Stimulated activated CD4-positive, alpha-beta T cell treated with anti-CD3 and anti-CD28 coated beads, Interleukin-1b, Interleukin-23, amount 100 ng/mL, for 1 hour (primary cell): ENCODE data around the gene SWI5.

ENCODE experiments used
- DNase-seq, 2 donors: peaks; one replicate each; pipeline ENCODE4 v3.0.0-alpha.2; 2020; ENCODE audit warnings: low read depth in 2 of 2

The SWI5 gene

DNA sequence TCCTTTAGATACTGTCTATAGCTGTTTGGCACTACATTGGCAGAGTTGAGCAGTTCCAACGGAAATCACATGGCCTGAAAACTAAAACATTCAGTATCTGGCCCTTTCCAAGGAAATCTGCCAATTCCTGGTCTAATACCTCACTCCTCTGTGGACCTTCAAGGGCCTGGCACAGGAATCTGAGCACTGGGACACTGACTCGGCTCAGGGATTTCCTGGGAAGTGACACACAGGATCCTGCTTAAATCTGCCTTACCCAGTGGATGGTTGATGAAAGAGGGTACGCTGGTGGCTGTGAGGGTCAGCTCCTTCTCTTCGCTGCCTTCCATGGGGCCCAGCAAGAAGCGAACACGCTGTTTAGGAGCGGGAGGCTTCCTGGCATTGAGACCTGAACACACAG is 45.3 kb downstream of the SWI5 start:
- no peak for DNase-seq

DNA sequence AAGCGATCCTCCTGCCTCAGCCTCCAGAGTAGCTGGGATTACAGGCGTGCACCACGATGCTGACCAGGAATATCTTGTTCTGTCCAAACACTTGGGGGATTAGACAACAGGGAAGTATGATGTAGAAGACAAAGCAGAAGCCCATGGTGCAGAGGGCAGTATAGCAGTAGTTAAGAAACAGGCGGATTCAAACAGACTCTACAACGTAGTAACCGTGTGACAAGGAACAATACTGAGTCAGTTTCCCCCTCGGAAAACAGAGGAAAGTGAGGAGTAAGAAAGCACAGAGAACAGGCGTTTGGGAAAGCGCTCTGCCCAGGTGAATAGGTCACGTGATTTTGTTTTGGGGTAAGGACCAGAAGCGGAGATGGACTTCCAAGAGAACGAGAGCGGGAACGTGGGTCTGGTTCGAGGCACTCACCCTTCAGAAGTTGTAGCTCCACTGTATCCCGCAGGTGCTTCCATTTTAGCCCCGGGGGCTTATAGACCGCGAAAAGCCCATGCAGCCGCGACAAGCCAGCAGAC is 45.9 kb downstream of the SWI5 start:
- DNase-seq: no peak

DNA sequence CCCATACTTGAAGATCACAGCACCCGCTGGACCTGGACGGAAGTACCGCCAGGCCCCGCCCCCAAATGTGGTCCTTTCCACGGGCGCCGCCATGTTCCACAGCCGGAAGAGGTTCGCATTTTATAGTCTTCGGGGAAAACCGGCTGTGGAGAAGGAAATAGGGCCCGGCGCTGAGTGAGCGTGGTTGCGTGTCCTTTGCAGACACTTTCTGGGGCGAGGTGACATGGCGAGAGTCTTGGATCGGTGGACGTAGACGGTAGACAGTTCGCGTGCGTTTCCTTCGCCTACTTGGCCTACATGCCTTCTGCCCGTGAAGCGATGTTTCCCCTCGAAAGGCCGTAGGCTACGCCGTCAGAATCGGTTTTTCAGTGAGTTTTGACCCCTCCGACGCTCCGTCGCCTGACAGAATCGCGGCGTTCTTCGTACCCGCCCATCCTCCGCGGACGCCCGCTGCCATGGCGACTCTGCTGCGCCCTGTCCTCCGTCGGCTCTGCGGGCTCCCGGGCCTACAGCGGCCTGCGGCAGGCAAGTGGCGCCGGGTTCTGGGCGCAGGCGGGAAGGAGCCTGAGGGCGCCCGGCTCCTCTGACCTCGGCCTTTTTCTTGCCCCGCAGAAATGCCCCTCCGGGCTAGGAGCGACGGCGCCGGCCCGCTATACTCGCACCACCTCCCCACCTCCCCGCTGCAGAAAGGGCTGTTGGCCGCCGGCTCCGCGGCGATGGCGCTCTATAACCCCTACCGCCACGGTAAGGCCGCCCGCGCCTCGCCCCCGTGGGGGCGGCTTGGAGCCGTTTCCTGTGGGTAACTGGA is 46.5 kb downstream of the SWI5 start, which contains the start of the genes COQ4 and TRUB2:
Gene COQ4, plus strand, starts transcription at position 436 of the 808 bp plus-strand sequence. Its CDS starts 20 bp downstream, at position 456.
Gene TRUB2, minus strand, starts transcription at position 44 of the 808 bp plus-strand sequence. Its CDS starts 39 bp downstream, at position 5.
- peak; percentile 79 to 87 for DNase-seq

DNA sequence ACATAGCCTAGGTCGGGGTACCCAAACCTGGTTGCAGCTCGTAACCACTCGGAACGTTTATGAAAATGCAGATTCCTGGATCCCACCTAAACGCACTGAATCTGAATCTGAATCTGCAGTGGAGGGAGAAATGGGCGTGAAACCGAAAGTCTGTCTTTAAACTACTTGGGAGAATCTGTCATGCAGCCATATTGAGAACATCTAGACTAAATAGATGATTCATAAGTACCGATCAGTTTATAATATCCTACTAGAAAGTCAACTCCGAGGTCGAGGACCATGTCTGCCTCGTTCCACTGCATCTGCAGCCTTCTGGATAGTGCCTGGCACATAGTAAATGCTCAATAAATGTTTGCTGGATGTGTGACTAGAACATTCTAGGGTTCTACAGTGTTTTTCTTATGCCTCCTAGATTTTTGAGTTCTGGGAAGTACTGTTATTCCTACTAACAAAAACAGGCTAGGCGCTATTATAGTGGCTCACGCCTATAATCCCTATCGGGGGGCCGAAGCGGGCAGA is 47.2 kb downstream of the SWI5 start:
- DNase-seq: no peak

DNA sequence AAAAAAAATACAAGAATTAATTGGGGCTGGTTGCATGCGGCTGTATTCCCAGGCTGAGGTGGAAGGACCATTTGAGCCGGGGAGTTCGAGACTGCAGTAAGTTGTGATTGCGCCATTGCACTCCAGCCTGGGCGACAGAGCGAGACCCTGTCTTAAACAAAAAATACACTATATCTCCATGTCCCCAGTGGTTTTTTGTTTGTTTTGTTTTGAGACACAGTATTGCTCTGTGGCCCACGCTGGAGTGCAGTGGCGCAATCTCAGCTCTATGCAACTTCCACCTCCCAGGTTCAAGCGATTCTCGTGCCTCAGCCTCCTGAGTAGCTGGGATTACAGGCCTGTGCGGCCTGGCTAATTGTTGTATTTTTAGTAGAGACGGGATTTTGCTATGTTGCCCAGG is 47.7 kb downstream of the SWI5 start:
- DNase-seq: no peak

DNA sequence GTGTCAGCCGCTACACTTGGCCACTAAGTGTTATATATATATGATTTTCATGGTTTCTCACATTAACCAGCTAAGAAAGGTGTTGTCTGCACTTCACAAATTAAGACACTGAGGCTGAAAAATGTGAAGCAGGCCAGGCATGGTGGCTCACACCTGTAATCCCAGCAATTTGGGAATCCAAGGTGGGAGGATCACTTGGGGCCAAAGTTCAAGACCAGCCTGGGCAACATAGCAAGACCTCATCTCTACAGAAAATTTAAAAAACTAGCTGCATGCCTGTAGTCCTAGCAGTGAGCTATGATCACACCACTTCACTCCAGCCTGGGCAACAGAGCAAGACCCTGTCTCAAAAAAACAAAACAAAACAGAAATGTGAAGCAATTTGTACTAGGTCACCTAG is 48.3 kb downstream of the SWI5 start:
- no peak for DNase-seq

DNA sequence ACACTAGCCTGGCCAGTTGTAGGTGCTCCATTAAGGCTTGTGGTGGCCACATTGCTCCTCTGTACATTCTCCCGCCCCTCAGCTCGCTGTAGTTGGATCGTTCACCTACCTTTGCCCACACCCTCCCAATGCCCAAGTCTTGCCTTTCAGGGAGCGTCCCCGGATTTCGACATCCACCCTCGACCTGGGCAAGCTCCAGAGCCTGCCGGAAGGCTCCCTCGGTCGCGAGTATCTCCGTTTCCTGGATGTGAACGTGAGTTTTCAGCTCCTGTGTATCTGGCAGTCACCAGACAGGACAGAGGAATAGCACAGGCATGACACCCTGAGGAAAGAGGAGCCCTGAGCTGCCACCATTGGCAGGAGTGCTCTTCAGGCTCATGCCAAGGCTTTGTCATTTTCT is 49.6 kb downstream of the SWI5 start:
- no peak for DNase-seq

DNA sequence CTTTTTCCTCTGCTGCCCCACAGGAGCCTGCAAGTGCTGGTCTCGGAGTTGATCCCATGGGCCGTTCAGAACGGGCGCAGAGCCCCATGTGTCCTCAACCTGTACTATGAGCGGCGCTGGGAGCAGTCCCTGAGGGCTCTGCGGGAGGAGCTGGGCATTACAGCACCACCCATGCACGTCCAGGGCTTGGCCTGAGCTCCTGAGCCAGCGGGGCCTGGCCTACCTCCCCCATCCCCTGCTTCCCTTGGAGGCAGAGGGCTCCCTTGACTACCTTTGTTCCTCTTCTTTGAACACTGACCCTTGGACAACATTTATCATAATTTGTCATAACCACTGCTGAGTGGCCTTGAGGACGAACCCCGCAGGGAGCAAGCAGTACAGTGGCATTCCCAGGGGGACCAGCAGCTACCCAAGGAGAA is 57.4 kb downstream of the SWI5 start:
- no peak for DNase-seq

DNA sequence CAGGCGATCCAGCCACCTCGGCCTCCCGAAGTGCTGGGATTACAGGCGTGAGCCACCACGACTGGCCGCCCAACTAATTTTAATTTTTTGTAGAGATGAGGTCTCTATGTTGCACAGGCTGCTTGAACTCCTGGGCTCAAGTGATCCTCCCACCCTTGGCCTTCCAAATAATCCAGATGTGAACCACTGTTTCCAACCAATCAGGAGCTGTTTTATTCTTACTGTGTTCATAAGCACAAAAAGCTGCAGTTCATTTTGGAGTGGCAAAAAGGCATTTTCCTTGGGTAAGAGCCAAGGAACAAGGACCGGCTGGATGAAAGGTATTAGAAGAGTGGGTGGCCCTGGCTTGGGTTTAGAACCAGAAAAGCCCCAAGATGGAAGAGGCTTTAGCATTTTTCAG is 59.1 kb downstream of the SWI5 start:
- no peak for DNase-seq

DNA sequence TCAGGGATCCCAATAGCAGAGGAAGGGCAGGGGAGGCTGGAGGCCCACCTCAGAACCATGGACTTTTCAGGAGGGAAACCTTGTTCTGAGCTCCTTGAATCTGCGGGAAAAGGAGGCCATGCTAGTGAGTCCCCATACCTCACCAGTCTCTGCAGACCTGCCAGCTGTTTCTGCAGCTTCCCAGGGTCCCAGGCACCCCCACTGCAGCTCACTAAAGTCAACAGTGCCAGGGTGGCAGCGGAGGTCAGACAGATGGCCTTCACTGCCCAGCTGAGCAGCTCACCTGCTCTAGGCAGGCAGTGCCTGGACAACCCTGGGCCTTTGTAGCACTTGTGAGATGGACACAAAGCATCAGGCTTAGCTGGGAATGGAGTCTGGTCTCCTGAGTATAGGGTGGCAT is 59.8 kb downstream of the SWI5 start:
- DNase-seq: no peak

DNA sequence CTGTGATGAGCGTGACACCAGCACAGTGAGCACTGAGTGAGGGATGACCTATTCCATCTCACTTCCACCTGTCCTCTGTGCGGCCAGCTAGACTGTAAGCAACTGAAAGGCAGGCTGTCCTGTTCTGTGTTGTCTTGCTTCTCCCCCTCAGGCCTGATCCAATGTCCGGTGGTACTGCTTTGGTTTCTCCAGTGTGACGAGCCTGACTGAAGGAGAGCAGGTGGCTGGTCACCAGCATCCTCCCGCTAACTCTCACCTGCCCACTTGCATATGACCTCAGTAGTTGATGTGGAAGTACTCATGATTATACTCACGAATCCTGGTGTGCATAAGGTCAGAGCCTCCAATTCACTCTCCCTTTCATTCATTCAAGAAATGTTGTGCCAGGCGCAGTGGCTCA is 61.9 kb downstream of the SWI5 start:
- DNase-seq: no peak
